GM19324 (cell line): ENCODE data around the gene SEMA4D.
A peak's percentile ranks its signal among the peaks of the same experiment; 100 is the strongest.

Source experiments
- ATAC-seq: cut with Tn5 transposase; IDR thresholded peaks from one replicate; pipeline ENCODE4 v1.9.1; 2021; ENCODE audit warnings: mild to moderate bottlenecking, moderate library complexity; ENCODE audit not compliant: unreplicated experiment, low FRiP score

SEMA4D gene

DNA sequence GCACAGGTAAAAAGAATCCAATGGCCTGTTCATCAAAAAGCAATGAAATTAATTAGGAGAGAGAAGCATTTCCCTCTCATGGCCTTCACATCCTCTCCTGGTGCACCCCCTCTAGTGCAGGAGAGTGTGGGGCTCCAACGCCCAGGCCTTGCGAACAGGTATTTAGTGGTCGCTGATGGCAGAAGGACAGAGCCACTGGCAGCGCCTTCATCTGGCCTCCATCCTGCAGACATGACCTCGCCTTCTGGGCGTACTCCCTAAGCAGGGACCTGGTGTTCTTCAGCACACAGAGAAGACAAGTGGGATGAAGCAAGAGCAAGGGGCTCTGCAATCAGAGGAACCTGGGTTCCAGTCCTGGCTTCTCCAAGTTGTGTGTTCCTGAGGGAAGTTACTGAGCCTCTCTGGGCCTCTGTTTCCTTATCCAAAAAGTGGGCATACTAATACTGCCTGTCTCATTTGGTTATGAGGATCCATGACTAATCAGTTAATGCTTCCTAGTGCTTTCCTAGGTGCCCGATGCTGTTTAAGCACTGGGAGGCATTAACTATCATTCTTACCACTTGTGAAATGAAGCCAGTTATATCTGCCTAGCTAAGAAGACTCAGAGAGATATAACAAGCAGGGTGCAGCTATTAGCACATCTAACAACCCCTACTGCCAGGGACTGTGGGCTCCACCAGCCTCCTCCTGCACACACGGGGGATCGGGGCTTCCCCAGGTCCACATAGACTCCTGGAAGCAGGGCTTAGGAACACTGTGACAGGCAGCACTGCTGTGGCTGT is 77.3 kb downstream of the SEMA4D start:
- no peak for ATAC-seq

GRCh38 chr9:89419978-89420394 is 77.9 kb downstream of the SEMA4D start:
- no peak for ATAC-seq

DNA sequence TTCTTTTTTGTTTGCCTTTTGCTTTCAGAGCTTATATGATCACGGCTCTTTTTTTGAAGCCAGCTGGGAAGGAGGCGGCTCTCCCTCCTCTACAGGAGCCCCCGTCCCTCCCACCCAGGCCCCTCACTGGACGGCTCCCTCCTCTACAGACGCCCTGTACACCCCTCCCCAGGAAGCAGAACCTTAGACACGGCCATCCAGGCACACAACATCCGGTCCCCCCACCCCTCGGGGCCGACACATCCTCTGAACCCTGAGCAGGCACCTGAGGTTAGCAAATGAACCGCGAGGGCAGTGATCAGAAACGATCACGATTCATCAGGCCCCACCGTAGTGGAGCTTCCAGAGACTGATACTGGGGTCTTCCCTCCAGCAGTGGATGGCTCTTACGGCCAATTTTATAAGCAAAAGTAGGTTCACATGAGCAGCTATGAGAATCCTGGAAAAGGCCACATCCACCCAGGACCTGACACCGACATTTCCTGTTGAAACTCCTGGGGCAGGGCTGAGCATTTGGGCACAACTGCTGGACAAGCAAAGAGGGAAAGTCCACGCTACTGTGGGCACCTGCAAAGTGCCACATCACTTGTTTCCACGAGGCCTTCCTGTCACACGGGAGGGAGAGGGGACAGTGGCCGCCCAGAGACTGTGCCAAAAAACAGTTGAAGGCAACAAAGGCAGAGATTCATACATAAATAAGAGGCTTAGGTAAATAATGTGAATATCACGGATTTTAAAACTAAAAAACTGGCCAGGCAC is 78.9 kb downstream of the SEMA4D start:
- peak; percentile 55 for ATAC-seq

GRCh38 chr9:89418474-89418845 is 79.5 kb downstream of the SEMA4D start:
- no peak for ATAC-seq

GRCh38 chr9:89417832-89418473 is 80.0 kb downstream of the SEMA4D start:
- peak; percentile 47 for ATAC-seq

DNA sequence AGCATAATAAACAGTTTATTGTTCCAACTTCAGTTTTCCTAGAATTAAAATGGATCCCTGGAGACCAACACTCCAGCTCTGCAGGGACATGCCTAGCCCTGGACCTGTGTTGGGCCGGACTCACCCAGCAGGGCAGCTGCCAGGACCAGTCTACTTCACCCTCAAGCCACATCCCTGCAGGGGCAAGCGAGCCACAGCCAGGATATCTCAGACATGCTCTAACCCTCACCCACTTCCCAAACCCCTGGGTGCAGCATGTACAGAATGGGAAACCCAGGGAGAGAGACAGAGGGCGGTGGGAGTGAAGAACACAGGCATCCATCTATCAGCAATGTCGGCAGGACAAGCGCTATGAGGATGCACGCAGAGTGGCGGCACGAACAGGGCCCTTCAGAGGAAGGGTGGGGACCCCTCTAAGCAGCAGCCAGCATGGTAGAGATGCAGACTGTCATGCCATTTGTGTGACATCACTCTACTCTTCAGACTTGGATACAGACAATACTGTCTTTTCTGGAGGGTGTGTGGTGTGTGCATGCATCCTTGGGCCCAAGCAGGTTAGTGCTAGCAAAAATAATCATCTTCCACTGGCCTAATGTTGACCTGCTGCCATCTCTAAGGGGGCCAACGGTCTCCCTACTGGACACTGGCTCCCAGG is 83.1 kb downstream of the SEMA4D start:
- ATAC-seq: no peak

DNA sequence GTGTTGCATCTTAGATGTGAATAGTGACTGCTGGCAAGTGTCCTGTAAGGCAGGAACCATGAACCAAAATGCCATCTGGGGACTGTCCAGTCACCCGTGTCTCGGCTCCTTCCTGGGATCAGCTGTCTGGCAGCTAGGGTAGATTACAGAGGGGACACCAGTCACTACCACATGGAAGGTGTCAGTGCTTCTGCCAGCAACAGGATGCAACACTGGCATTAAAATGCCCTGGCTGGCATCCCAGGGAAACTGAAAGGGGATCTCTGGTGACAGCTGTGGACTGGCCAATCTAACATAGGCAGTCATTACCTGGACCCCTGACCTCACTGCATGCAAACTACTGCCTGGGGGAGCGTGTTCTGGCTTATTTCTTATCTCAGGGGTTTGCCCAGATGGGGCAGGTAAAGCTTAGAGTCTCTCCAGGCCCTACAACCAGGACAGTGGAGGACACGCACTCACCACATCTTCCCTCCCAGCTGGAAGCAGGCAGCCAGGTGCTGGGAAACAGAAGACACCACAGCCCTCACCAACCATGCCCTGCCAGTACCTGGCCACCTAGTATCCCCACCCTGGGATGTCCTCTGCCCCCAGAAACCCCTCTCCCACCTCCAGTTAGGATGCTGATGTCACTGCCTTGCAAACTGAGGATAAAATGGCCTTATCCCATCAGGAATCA is 83.8 kb downstream of the SEMA4D start:
- no peak for ATAC-seq

- ATAC-seq: no peak
These were observed 85.0 kb downstream of the SEMA4D start for GRCh38 chr9:89412951-89413350.

- no peak for ATAC-seq
These were observed 85.4 kb downstream of the SEMA4D start for GRCh38 chr9:89412541-89412940.

- ATAC-seq: no peak
These were observed 86.2 kb downstream of the SEMA4D start for GRCh38 chr9:89411759-89412158.

DNA sequence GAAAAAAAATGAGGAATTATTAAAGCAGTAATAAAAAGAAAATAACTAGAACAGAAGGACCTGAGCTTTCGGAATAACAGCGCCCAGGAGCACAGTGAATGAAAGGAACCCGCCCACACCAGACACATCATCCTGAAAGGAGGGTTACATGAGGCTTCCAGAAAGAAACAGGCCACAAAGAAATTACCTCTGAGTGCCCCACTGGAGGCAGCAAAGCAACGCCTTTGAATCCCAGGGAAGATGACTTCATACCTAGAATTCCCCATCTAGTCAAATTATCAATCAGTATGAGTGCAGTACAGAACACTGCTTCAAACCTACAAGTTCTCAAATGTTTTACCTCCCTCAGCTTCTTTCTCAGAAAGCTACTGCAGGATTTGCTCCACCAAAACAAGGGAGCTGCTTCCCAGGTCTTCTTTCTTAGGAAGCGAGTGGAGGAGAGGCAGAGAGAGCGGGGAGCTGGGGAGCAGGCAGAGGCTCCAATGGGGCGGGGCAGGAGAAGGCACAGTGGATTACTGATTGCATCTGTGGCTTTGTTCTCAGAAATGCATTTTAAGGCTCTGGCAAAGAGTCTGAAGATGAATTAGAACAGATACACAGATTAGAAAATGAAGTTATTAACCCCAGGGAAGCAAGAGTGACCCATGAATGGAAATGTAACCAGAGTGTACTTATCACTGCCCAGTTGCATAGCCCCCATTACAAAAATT is 87.1 kb downstream of the SEMA4D start:
- ATAC-seq: no peak

DNA sequence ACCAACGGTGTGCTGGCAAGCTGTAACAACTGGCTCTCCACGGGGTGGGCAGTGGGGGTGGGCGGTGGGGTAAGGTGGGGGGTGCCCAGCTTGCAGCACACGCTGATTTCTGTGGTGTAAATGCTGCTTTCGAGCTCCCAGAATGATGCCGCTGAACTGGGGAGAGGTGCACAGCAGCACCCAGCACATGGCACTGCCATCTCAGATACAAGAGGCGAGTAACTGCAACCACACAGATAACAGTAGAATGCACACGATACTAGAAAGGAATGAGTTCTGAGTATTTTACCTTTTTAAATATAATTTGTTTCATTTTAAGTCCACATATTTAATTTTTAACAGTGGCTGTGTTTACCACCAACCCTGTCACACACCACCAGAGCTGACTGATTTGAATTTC is 87.9 kb downstream of the SEMA4D start:
- ATAC-seq: no peak

DNA sequence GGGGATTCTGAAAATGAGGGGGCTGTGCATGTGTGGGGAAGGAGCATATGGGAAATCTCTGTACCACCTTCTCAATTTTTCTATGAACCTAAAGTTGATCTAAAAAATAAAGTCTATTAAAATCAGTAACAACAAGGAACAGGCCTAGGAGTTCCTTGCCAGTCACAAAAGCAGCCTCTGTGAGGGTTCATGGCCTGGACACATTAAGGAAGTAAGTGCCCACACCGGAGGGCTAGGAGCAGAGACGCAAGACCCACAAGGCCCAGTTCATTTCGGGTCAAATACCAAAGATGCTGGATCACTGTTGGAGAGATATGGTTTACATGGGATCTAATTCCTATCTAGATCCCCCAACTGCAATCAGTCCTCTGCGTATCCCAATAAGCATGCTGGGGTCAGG is 88.4 kb downstream of the SEMA4D start:
- ATAC-seq: no peak

DNA sequence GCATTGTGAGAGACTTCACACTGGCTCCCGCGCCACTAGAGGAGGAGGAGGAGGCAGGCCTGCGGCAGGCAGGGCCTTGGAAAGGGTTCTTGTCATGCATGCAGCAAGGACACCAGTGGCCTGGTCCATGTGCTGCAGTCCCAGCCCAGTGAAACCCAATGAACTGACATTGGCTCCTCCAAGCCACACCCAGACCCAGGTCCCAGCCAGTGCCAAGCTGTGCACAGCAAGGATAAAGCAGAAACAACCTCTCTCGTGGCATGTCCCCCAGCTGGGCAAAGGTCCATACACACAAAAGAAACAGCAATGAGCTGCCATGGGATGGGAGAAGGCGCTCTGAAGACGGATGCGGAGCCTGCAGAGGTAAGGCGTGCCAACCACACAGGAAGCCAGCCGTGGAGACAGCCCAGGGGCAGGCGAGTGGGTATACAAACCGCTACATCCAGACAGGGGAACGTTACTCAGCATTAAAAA is 89.2 kb downstream of the SEMA4D start:
- no peak for ATAC-seq

- no peak for ATAC-seq
These were observed 90.8 kb downstream of the SEMA4D start for GRCh38 chr9:89407070-89407469.

DNA sequence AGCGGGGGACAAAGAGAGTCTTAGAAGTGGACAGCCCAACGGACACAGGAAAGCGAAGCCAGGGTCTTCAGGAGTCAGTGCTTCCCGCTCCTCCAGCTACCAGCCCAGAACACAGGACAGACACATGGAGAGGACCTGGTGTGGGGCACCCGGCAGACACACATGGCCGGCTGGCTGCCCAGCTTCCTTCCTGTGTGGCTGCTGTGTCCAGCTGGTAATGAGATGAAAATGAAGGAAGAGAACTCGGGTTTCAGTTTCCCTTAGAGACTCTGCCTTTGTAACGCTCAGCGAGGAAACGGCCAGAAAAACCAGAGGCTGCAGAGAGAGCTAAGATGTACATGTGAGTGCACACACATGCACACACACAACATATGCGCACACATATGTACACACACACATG is 92.1 kb downstream of the SEMA4D start:
- peak; percentile 52 for ATAC-seq

DNA sequence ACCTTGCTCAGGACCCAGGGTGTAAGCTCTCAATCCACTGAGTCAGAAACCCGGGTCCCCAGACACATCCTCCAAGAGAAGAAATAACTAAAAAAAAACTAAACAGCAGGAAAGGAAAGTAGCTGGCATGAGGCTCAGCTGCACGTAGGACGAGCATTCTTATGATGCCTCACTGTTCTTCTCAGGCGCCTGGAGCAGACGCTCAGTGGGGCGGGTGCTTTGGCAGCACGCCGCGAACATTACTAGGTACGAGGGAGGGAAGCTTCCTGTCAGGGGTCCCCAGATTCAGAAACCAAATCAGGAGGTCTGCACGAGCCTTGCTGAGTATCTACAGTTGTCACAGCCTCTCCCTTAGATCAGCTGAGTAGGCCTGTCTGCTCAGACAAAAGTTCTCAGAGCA is 93.8 kb downstream of the SEMA4D start:
- ATAC-seq: no peak

- ATAC-seq: no peak
These were observed 95.1 kb downstream of the SEMA4D start for GRCh38 chr9:89402695-89403427.
